MCF 10A (cell line): ENCODE measurements around the gene CACNA2D3. TPM values are rescaled to one million over a fixed set of nuclear protein-coding genes. Genes with fewer than 3 reads are reported as not detected.
A peak's percentile ranks its signal among the peaks of the same experiment; 100 is the strongest.
"Not testable (repeated sequence)": the region's sequence is repeated elsewhere in the genome, so short reads cannot be mapped to it uniquely, and the experiment has no call there.

Source experiments
- BruUV-seq: library from RNA; stranded (reverse); fragments of 400-500 nt; replicated peaks from 2 replicates; lab custom pipeline; 2021; lab: Mats Ljungman, UMichigan
- CTCF ChIA-PET: fragments of 300-600 bp; sonication (Branson Sonifier 250); formaldehyde crosslinking; extraction: SDS; loops from one replicate; lab custom pipeline; 2021; ENCODE audit warnings: antibody characterized with exemption, inconsistent platforms; lab: Yijun Ruan, JAX
- POLR2A ChIA-PET: fragments of 300-600, 350-650 bp; sonication (Branson Sonifier 250); formaldehyde crosslinking; extraction: SDS; loops from one replicate; lab custom pipeline; 2020; ENCODE audit warnings: antibody characterized with exemption, inconsistent platforms; lab: Yijun Ruan, JAX
- DNase-seq: peaks from one replicate; pipeline ENCODE4 v3.0.0-alpha.2; 2018; ENCODE audit not compliant: unreplicated experiment
- H3K27ac Mint-ChIP-seq: one replicate; pipeline ENCODE4 v1.8.0; 2022; ENCODE audit warnings: mild to moderate bottlenecking, low read depth, mixed read lengths; ENCODE audit not compliant: unreplicated experiment
- H3K27me3 Mint-ChIP-seq: one replicate; pipeline ENCODE4 v1.8.0; 2022; ENCODE audit warnings: mixed read lengths; ENCODE audit not compliant: insufficient read depth, unreplicated experiment
- H3K36me3 Mint-ChIP-seq: one replicate; pipeline ENCODE4 v1.8.0; 2022; ENCODE audit warnings: mild to moderate bottlenecking, moderate library complexity, mixed read lengths; ENCODE audit not compliant: insufficient read depth, unreplicated experiment
- H3K4me1 Mint-ChIP-seq: one replicate; pipeline ENCODE4 v1.8.0; 2022; ENCODE audit warnings: mixed read lengths; ENCODE audit not compliant: insufficient read depth, unreplicated experiment
- H3K4me3 Mint-ChIP-seq: one replicate; pipeline ENCODE4 v1.8.0; 2022; ENCODE audit warnings: mild to moderate bottlenecking, moderate library complexity, mixed read lengths; ENCODE audit not compliant: unreplicated experiment
- H3K9me3 Mint-ChIP-seq: one replicate; pipeline ENCODE4 v1.8.0; 2022; ENCODE audit warnings: mixed read lengths; ENCODE audit not compliant: unreplicated experiment
- CTCF ChIP-seq: fragments of 200-600 bp; IDR thresholded peaks from one replicate; pipeline ENCODE4 v1.8.0; 2022; ENCODE audit warnings: antibody characterized with exemption, mild to moderate bottlenecking; ENCODE audit not compliant: unreplicated experiment
- intact Hi-C: fragments of 100-400 bp; cut with micrococcal nuclease; formaldehyde crosslinking; loops from 2 replicates; pipeline ENCODE4 v1.14.1; 2022
- total RNA-seq: library from RNA; stranded (reverse); gene quantifications from 2 replicates; pipeline ENCODE4 v1.2.3, GENCODE V29; 2022

The CACNA2D3 gene
- total RNA-seq, 1 experiment from 2014 or later = 2.3 TPM

DNA sequence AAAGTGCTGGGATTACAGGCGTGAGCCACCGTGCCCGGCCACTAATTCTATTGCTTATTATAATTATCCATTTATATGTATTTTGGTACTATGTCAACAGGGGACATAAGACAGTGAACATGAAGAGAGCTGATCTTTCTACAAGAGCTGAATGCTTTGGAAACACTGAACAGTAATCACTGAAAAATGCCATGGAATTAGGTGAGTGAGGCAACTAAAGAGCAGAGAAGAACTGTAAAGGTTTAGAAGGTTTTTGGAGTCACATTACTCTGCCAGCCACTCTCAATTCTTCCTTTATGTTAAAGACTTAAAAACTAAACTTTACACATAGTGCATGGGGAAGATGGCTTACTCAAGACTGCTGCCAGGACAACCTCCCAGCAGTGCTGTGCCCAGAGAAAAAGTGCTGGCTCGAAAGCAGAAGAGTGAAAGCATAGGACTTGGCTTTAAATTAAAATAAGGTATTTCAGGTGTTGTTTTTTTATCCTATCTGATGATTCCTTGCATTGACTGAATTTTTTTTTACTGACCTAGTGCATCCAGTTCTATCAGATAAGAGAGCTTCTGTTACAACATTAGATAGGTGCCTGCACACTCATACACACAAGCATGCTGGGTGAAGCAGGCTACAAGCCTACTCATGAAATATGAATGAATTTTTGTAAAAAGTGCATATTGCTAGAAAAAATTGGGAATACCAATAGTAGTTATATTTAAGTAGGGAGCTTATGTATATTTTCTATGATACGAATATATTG is 28.7 kb upstream of the CACNA2D3 start:
- no peaks in the 10 kb centered on the region for H3K27me3 Mint-ChIP-seq
- CTCF ChIA-PET = no interaction called here
- H3K4me3 Mint-ChIP-seq = no peak overlapping the region
- no peaks in the 10 kb centered on the region for H3K4me1 Mint-ChIP-seq
- H3K9me3 Mint-ChIP-seq = no peaks in the 10 kb centered on the region
- TF ChIP-seq CTCF = no peak
- no peaks in the 10 kb centered on the region for H3K36me3 Mint-ChIP-seq
- DNase-seq = no peak
- no peak overlapping the region for H3K27ac Mint-ChIP-seq
- no TSS peak for BruUV-seq
- intact Hi-C loops = no loop called here
- POLR2A ChIA-PET = no interaction called here

GRCh38 chr3:54094926-54095325 is 27.4 kb upstream of the CACNA2D3 start:
- H3K36me3 Mint-ChIP-seq = no peaks in the 10 kb centered on the region
- no peaks in the 10 kb centered on the region for H3K9me3 Mint-ChIP-seq
- H3K27me3 Mint-ChIP-seq = no peaks in the 10 kb centered on the region
- peak; percentile 23 for DNase-seq
- CTCF ChIA-PET = interaction anchor here (1.0 kb wide), 1 partner anchor 156 kb away, joined by 3 read pairs; no protein-coding TSS in a partner anchor
- intact Hi-C loops = no loop called here
- H3K27ac Mint-ChIP-seq = no peak overlapping the region
- H3K4me1 Mint-ChIP-seq = no peaks in the 10 kb centered on the region
- no peak overlapping the region for H3K4me3 Mint-ChIP-seq
- BruUV-seq = no TSS peak
- POLR2A ChIA-PET = no interaction called here
- TF ChIP-seq CTCF = no peak

DNA sequence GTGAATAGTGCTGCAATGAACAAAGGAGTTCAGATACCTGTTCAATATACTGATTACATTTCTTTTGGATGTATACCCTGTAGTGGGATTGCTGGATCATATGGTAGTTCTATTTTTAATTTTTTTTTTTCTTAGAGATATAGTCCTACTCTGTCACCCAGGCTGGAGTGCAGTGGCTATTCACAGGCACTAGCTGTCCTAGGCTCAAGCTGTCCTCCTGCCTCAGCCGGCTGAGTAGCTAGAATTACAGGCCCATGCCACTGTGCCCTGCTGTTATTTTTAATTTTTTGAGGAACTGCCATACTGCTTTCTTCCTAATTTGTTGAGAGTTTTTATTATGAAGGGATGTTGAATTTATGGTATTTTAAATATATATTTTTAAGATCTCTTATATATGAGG is 23.0 kb upstream of the CACNA2D3 start:
- DNase-seq = no peak
- Mint-ChIP-seq H3K27ac (no peak overlapping the region), H3K9me3 (no peaks in the 10 kb centered on the region), H3K36me3 (no peaks in the 10 kb centered on the region), H3K4me3 (no peak overlapping the region), H3K27me3 (no peaks in the 10 kb centered on the region), H3K4me1 (no peaks in the 10 kb centered on the region)
- POLR2A ChIA-PET = interaction anchor here (0.6 kb wide), 1 partner anchor 72 kb away, joined by 3 read pairs; no protein-coding TSS in a partner anchor
- no TSS peak for BruUV-seq
- no peak for TF ChIP-seq CTCF
- CTCF ChIA-PET = interaction anchor here (0.6 to 0.7 kb wide), 2 partner anchors 114 to 1974 kb away, joined by 3 to 4 read pairs; no protein-coding TSS in a partner anchor
- intact Hi-C loops = no loop called here

DNA sequence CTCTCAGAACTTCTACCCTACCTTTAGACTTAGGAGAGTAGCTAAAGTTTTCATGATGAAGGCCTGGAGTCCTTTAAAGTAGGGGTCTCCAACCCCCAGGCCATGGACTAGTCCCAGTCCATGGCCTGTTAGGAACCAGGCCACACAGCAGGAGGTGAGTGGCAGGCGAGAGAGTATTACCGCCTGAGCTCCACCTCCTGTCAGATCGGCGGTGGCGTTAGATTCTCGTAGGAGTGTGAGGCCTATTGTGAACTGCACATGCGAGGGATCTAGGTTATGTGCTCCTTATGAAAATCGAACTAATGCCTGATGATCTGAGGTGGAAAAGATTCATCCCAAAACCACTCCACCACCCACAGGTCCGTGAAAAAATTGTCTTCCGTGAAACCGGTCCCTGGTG is 18.3 kb upstream of the CACNA2D3 start:
- Mint-ChIP-seq H3K27me3 (no peaks in the 10 kb centered on the region), H3K27ac (no peak overlapping the region), H3K4me3 (no peak overlapping the region), H3K9me3 (no peaks in the 10 kb centered on the region), H3K4me1 (no peaks in the 10 kb centered on the region), H3K36me3 (no peaks in the 10 kb centered on the region)
- intact Hi-C loops = no loop called here
- ChIA-PET CTCF (no interaction called here), POLR2A (no interaction called here)
- no peak for TF ChIP-seq CTCF
- DNase-seq = no peak
- BruUV-seq = no TSS peak

DNA sequence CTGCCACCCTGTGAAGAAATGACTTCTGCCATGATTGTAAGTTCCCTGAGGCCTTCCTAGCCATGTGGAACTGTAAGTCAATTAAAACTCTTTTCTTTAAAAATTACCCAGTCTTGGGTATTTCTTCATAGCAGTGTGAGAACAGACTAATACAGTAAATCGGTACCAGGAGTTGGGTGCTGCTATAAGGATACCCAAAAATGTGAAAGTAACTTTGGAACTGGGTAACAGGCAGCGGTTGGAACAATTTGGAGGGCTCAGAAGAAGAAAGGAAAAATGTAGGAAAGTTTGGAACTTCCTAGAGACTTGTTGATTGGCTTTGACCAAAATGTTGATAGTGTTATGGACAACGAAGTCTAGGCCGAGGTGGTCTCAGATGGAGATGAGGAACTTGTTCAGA is 6.2 kb upstream of the CACNA2D3 start:
- intact Hi-C loops, H3K9me3 Mint-ChIP-seq, H3K4me1 Mint-ChIP-seq, H3K4me3 Mint-ChIP-seq, H3K27ac Mint-ChIP-seq, DNase-seq, POLR2A ChIA-PET, CTCF ChIA-PET, BruUV-seq, H3K36me3 Mint-ChIP-seq: not testable (repeated sequence)
- H3K27me3 Mint-ChIP-seq = peaks cover 15% of the 10 kb centered on the region
